Epithelial cell of alveolus of lung (primary cell): ENCODE measurements around the gene UNC5C. TPM values are rescaled to one million over a fixed set of nuclear protein-coding genes. Genes with fewer than 3 reads are reported as not detected.

Source experiments
- total RNA-seq: library from RNA; depleted of rRNA; stranded (reverse); fragments of >200 nt; gene quantifications from 2 replicates; pipeline ENCODE4 v1.2.1, GENCODE V29; 2015

Gene UNC5C
- 6.7 and 11.4 TPM in 2 replicates for total RNA-seq

DNA sequence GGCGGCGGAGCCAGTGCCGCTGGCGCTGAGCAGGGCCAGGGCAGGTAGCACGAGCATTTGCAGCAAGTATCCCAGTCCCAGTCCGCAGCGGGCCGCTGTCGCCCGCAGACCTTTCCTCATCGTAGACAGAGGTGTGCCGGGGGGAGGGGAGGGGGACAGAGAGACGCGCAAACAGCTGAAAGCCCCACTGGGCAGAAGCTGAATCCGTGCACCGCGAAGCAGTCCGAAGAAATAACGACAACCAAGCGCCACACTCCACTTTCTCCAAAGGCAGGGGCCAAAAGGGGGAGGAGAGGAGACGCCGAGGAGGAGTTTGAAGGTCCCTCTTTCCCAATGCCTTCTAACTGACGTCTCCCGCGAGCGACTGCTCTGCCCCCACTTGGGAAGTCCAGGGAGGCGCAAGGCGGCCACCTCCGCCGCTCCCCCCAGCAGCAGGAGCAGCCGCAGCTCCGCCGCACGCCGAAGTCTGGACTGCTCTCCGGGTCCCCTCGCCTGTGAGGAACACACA, at the start of gene UNC5C:
TSS of gene UNC5C (minus strand) at position 236 of the 508 bp plus-strand sequence.

